Measurements from ENCODE around the gene WDR86. TPM values are rescaled to one million over a fixed set of nuclear protein-coding genes. Genes with fewer than 3 reads are reported as not detected.

Gene WDR86
- total RNA-seq, 1 donor from 2014 or later = 19.4 TPM

DNA sequence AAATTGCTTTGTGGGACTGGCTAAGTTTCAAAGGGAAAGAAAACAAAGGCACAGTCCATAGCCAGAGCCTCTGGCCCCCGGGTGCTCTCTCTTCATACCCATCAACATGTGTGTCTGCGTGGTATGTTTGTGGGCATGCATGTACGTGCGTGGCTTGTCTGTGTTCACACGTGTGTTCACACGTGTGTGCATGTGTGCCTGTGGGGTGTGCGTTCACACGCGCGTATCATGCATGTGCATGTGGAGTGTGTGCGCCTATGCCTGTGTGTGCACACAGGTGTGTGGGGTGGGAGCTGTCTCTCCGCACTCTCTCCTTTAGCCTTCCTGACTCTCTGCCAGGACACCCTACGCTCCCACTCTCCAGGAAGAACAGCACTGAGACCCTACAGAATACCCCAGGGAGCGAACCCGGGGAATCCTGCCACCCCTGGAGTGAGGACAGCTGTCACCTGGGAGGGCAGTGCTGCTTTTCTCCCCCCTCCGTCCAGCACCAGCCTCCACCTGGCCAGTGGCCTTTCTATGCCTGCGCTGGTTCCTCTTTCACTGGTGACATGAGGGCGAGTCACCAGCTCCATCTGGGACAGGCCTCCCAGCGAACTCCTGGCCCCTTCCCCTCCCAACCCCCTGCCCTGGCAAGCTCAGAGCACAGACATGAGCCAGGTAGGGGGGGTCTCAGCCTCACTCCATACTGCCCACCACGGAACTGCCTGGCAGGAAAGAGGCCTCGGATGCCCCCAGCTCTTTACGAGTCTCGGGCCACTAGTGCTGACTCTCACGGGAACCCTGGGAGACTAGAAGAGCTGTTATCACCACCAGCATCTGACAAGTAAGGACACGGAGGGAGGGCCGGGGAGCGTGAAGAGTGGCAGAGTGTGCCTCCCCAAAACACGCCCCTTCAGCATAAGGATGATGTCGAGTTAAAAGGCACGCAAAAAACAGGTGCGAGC lies 16.5 kb downstream of the WDR86 start:
- DNase-seq (ENCODE audit: low spot score) = no peak

DNA sequence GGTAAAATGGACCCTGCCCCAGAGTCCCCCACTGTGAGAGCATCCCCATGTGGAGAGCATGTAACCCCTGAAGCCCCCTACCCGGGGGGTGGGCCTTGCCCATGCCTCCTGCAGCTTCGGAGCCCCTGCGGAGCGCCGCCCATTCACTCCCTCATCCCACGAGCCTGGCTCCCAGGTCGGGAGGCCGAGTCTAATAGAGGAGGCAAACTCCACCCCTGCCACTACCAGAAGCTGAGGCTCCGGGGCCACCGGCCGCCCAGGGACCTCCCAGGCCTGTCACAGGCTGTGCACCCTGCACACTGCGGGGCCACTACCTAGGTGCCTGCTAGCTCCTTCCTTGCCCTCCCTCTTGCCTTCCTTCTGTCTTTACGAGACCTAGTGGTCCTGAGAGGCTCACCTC lies 17.4 kb downstream of the WDR86 start:
- no peak for DNase-seq (ENCODE audit: low spot score)

DNA sequence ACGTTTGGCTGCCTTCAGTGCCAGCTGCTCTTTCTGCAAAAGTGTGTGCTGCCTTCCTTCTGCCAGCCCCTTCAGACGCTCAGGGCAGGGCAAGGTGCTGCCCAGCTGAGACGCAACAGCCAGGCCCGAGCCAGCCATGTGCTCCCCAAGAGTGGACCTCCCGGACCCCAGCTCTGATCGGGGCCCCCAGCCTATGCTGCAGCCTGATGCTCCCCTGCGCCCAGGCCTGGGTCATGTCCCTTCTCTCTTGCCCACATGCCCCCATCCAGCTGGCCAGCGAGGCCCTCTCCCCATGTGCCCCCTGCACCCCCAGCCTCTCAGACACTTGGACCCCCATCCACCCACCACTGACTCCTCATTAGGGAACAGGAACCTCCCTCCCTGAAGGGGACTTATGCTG lies 17.8 kb downstream of the WDR86 start:
- no peak for DNase-seq (ENCODE audit: low spot score)

DNA sequence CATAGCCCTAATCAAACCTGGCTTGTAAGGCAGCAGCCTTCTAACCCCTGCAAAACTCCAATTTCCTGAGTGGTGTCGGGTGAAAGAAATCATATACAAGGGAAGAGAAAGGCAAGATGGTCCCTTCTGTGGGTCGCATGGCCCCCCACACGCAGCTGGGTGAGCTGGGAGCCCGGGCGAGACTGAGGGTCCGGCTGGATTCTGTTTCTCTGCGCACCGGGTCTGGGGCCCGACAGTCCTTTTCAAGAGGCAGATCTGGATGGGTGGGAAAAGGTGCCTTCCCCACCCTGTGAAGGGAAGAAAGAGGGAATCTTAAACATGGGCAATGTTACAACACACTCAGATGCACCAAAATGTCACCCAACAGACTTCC lies 18.5 kb downstream of the WDR86 start:
- no peak for DNase-seq (ENCODE audit: low spot score)

DNA sequence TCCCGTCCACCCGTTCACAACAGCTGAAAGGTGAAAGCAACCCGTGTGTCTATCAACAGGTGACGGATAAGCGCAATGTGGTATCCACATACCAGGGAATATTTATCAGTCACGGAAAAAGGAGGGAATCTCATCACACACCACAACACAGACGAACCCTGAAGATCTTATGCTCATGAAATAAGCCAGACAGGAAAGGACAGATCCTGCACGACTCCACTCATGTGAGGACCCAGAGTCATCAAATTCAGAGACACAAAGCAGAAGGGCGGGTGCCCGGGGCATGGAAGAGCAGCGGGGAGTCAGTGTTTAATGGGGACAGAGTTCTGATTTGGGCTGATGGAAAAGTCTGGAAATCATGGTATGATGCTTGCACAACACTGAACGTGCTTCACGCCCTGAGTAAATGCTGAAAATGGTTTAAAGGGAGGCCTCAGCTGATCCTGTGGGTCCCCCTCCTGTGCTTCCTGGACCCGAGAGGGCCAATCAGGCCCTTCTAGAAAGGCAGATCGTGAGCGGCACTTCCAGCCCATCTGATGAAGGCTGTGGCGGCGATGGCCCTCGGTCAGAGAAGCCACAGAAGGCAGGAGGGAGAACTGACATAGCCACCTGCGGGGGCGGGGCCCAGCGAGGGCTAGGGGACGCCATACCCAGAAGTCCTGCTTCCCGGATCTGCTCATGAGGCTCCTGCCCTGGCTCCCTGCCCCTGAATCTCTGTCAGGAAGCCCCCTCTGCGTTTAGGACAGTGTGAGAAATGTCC lies 19.1 kb downstream of the WDR86 start:
- DNase-seq (ENCODE audit: low spot score) = no peak

DNA sequence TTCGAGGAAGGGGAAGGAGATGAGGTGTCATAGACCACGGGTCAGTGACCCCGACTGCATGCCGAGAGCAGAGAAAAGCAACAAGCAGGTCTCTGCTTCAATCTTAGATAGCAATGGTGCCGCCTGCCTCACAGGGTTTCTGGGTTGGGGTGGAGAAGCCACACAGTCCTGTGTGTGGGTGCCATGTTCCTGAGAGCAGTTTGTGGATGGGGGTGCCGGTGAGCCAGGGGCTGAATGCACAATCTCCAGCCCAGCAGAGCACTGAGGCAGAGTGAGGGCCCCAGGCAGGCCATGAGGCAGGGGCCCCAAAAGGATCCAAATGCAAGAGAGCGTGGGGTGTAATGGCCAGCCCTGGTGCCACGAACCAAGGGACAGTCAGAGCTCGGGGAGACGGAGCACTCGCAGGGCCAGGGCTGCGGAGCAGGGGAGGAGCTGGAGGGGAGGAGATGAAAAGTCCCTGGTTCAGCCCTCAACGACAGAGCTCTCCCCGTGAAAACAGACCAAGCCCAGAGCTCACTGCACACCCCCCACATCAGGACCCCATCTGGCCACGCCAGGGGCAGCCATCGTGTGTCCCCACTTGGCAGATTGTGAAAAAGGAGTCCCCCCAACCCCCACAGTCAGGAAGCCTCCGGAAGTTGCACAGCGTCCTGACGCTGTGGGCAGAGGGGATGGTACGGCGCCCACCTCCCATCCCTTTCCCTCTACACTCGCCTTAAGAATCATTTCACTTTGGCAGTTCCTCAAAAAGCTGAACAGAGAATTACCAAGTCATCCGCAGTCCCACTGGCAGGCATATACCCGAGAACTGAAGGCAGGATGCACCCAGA lies 19.9 kb downstream of the WDR86 start:
- no peak for DNase-seq (ENCODE audit: low spot score)

DNA sequence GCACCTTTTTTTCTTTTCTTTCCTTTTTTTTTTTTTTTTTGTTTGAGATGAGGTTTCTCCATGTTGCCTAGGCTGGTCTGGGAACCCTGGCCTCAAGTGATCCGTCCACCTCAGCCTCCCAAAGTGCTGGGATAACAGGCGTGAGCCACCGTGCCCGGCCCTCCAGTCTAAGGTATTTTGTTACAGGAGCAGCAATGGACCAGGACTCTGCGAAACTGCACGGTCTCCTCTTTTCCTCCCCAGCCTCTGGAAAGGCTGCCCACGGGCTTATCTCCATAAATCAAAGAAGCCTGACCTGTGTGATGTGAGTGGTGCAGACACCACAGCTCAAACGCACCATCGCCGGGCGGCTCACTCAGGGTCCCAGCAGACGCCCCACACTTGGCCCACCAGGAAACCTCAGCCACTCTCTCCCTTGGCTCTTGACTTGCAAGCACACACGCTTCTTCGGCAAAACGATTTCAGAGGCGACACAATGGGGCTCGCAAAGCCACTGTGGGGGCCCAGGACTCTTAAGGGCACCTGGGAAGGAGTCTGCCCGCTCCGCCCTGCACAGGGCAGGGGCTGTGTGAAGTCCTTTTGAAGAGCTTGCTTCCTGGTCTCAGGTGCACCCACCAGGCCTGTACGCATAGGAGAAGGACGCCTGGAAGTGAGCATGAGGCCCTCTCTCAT lies 20.6 kb downstream of the WDR86 start:
- DNase-seq (ENCODE audit: low spot score) = no peak

DNA sequence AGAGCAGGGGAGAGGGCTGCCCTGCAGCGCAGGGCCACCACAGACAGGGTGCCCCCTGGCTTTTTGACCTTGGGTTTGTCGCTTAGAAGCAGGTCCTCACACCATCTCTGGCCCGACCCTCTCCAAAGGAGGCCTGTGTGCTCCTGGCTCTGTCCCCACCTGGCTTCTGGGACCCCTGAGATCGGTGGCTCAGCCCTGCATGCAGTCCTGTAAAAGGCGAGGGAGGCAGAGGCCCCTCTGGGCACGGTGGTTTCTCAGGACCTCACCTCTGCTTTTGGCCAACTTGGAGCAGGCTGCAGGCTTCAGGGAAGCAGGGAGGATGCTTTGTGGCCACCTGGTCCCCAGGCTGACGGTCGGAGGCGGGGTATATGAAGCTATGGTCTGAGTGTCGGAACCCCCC lies 21.4 kb downstream of the WDR86 start:
- DNase-seq (ENCODE audit: low spot score) = no peak

DNA sequence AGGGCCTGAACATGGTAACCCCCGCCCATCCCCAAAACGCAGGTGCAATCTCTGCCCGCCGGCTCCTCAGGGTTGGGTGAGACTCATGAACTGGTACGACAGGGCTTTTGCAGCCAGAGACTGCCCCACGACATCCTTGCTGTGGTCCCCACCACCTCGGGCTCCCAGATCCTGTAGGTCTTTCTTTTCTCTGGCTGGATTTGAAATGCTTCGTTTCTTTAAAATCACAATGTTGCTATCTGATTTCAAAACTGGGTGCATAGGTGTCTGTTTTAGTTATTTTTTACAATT lies 21.9 kb downstream of the WDR86 start:
- no peak for DNase-seq (ENCODE audit: low spot score)

DNA sequence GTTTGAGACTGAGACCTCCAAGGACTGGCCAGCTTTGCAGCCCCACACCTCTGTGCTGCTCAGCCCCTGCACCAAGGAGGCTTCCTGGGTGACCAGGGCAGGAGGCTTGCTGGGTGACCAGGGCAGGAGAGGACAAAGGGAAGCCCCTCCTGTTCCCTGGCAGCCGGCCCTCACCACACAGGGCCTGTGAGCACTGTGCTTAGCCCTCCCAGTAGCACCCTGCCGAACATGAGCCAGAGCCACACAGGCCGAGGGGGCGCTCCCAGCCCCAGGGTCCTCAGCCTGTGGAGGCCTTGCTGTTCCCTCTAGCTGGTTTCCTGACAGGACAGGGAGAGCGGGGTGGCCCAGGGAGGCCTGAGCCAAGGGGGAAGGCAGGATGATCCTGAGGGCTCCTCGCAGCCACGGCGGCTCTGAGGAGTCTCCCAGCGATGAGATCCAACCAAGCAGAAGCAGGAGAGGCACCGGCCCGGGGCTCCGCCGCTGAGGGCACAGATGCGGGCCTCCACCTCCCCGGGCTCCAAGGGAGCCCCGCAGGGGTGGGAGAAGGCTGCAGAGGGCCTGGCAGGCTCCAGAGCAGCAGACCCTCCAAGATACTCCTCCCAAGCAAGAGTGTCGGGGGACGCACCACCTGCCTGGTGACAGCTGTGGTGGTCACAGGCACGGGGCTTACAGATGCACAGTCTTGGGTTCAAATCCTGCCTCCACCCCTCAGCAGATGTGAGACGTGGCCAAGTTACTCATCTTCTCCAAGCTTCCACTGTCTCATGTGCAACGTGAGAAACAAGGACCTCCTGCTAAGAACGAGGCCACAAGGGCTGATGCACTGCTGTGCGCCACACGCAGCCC lies 22.5 kb downstream of the WDR86 start:
- DNase-seq (ENCODE audit: low spot score) = no peak

DNA sequence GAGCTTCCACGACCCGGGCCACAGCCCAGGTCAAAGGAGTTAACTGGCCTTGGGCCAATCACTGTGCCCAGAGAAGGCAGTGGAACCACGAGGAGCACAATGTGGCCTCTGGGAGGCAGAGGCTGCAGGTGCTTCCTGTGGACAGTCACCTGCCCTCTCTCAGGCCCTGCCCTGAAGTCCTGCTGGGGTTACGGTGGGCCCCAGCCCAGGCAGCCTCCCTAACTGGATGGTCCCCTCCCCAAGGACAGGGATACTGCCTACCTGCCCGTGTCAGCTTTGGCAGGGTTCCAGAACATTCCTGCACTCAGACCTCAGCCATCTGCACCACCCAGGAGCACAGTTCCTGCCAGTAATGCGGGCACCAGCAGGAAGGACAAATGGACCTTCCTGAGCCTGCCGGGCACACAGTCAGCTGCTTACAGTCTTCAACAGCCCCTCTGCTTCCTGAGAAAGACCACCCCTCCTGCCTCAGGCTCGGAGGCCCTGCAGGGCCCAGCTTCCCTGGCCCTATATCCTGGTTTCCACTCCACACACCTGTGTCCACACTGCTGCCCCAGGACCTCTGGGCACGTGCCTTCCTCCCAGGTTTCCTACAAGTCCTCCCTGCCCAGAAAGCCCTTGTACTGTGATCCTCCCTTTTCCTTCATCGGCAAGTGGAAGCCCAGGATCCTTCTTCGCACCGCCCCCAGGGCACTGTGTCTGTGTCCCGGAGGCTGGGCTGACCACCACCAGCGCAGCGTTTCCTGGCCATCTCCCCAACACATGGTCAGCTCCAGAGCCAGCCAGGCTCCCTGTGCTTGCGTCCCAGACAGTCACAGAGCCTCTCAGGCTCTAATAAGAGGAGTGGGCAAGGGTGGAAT lies 23.3 kb downstream of the WDR86 start:
- no peak for DNase-seq (ENCODE audit: low spot score)

DNA sequence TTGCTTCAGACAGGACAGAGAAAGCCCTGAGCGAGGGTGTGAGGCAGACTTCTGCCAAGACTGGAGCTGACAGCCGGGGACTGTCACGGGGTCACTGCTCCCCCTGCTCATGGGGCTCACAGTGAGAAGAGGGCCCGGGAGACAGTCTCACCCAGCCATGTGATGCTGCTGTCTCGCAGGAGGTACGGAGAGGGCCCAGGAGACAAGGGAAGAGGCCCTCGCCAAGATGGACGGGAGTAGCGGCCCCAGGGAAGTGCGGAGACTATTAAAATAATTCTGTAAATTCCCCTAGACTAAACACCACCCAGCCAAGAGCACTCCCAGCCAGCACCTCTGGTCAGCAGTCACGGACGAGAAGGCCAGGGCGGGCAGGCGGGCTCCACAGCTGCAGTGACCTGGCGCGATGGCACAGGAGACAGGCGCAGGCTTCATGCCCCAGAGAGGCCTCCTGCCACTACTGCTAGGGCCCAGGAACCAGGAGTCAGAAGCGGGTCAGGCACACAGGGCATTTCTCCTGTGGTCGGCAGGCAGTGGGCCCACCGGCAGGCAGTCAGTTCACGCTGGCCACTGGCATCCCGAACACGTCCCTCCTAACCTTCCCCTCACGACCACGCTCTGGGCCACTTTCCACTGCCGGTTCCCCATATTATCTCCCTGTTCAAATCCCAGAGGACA lies 24.1 kb downstream of the WDR86 start:
- no peak for DNase-seq (ENCODE audit: low spot score)

DNA sequence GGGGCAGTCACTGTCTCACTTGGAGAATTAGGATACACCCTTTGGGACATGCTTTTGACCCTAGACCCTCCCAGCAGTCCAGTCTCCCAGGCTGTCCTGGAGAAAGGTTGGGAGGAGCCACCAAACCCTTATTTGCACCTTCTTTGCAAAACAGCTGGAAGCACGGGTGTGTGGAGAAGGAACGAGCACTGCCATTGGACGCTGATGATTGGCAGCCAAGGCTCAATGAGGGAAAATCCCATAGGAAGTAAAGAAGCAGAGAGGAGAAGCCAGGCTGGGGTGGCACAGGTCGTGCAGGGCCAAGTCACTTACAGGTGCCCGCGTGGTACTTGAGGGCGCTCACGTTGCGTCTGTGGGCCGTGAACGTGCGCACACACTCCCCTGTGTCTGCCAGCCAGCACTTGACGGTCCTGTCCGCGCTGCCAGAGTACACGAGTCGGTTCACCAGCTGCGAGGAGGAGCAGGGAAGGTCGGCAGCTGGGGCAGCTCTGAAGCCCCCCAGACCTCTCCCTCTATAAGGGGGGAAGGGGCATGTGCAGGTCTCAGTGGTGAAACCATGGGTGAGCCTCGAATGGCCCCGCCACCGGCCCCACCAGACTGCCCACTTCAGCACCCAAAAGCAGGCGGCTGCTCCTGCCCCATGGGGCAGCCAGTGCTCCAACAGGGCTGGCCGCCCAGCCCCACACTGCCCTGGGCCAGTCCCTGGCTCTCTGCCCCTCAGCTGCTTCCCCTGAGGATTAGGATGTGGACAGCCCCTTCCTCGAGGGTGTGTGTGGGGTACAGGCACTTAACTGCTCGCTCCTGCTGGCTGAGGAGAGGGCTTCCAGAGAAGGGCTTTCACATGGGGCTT lies 24.8 kb downstream of the WDR86 start:
- no peak for DNase-seq (ENCODE audit: low spot score)

DNA sequence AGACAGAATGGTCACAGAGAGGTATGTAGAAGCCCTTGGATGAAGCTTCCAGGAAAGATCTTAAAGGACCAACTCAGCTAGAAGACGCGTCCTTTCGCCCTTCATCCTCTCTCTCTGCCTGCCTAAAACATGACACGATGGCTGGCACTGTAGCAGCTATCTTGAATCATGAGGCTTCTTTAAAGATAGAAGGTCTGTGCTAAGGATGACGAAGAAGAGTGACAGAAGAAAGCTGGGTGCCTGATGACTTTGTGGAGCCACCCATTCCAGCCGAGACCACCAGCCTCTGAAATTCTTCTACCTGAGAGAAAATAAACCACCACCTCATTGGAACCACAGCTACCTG lies 25.5 kb downstream of the WDR86 start:
- DNase-seq (ENCODE audit: low spot score) = no peak

DNA sequence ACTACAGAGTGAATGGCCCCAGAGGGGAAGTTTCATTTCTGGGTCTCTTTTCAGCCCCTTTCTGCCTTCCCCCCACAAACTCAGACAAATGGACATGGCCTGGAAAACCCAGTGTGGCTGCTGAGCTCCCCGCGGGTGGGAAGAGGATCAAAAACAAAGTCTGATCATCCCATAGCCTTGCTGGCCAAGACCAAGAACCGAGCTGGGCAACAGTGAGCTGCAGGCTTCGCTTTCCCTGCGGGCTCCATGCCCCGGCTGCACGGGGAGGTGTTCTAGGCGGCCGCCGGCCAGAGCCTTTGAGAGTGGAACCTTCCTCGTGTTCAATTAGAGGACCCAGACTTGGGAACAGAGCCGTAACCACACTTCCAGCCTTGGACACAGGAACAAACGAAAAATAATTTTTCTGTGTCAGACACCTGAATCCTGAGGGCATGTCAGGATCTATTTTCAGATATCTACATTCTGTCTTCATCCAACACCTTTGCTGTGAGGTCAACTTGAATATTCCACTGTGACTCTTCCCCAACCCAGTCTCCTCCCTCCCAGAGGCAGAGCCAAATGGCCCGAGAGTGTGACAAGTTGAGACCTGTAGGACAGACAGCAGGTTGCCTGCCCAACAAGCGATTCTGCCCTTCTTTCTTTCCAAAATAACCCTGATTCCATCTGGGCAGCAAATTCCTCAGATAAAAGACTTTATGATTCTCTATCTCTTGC lies 26.0 kb downstream of the WDR86 start:
- DNase-seq (ENCODE audit: low spot score) = no peak

DNA sequence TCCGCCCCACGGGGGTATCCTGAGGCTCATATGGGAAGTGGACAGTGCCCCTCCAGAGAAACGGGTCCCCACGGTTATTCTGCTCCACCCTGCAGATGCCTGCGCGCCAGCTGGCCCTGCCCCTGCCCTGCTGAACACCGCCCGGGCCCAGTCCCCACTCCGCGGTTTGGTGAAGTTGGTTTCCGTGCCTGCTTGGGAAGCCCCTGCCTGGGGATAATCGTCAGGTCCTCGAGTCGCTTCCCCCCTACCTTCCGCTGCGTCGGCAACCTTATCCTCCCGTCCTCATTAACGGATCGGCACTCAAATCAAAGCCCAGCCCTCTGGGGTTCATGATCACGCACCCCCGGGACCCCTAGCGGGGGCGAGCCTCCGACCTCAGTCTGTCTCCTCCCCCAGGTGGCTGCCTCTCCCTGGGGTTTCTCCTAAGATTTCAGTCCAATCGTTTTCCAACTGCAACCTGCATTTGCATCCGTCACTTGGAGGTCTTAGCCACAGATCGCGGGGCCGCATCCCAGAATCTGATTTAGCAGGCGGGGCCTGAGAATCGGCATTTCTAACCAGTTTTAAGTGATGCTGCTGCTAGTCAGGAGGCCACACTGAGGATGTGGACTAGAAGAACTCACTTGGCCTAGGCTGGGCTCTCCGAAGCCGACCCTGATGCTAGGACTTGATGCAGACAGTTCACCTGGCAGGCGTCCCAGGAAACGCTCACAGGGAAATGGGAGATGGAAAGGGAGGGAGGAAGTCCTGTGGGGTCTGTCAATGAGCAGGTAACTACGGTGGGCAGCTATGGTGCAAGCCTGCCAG lies 27.6 kb downstream of the WDR86 start:
- DNase-seq (ENCODE audit: low spot score) = no peak

Measured in mesenteric fat pad (tissue), 1 donor.